WERI-Rb-1 (cell line): Measurements from ENCODE around the gene TOP2A.
A peak's percentile ranks its signal among the peaks of the same experiment; 100 is the strongest.
"Not testable (repeated sequence)": the region's sequence is repeated elsewhere in the genome, so short reads cannot be mapped to it uniquely, and the experiment has no call there.

Experiments used
- DNase-seq: peaks from one replicate; pipeline ENCODE4 v3.0.0-alpha.2; 2020
- H3K27ac ChIP-seq: fragments of 250-450 bp; sonication (Bioruptor Pico); 2 replicates; pipeline ENCODE4 v1.5.1; 2020; ENCODE audit warnings: mild to moderate bottlenecking, moderate library complexity
- H3K27me3 ChIP-seq: fragments of 250-450 bp; sonication (Bioruptor Pico); 2 replicates; pipeline ENCODE4 v1.5.1; 2021; ENCODE audit warnings: mild to moderate bottlenecking, low read depth, moderate library complexity; ENCODE audit not compliant: insufficient read depth, severe bottlenecking
- H3K36me3 ChIP-seq: fragments of 250-450 bp; sonication (Bioruptor Pico); 2 replicates; pipeline ENCODE4 v1.5.1; 2020; ENCODE audit warnings: mild to moderate bottlenecking, moderate library complexity
- H3K4me3 ChIP-seq: 2 replicates; pipeline ENCODE4 v1.5.1; 2011; ENCODE audit warnings: low read depth, mild to moderate bottlenecking, control low read depth, low read length
- H3K9me3 ChIP-seq: fragments of 250-450 bp; sonication (Bioruptor Pico); 2 replicates; pipeline ENCODE4 v1.5.1; 2021; ENCODE audit warnings: mild to moderate bottlenecking, moderate library complexity; ENCODE audit not compliant: severe bottlenecking
- CTCF ChIP-seq: IDR thresholded peaks from 2 replicates; pipeline ENCODE4 v1.5.1; 2011; ENCODE audit warnings: low read depth, mild to moderate bottlenecking, control low read depth, inconsistent platforms, low read length

Gene TOP2A

GRCh38 chr17:40382251-40382650 is 35.4 kb downstream of the TOP2A start:
- Histone ChIP-seq H3K36me3 (peaks cover 19% of the 10 kb centered on the region), H3K27ac (no peak overlapping the region)
- no peak for TF ChIP-seq CTCF

GRCh38 chr17:40378966-40379365 is 38.7 kb downstream of the TOP2A start:
- Histone ChIP-seq H3K36me3 (no peaks in the 10 kb centered on the region), H3K27ac (no peak overlapping the region), H3K27me3 (no peaks in the 10 kb centered on the region), H3K9me3 (peaks cover 4% of the 10 kb centered on the region), H3K4me3 (no peak overlapping the region)
- no peak for DNase-seq
- no peak for TF ChIP-seq CTCF

More at GRCh38 chr17:40382251-40382650, 35.4 kb downstream of the TOP2A start:
- H3K4me3 ChIP-seq, result no peak overlapping the region
- no peak for DNase-seq
- no peaks in the 10 kb centered on the region for H3K9me3 ChIP-seq
- H3K27me3 ChIP-seq, result no peaks in the 10 kb centered on the region

GRCh38 chr17:40377832-40378231 is 39.9 kb downstream of the TOP2A start:
- H3K36me3 ChIP-seq, result no peaks in the 10 kb centered on the region
- no peak overlapping the region for H3K4me3 ChIP-seq
- no peaks in the 10 kb centered on the region for H3K27me3 ChIP-seq
- no peak for TF ChIP-seq CTCF
- peaks cover 7% of the 10 kb centered on the region for H3K9me3 ChIP-seq
- H3K27ac ChIP-seq, result no peak overlapping the region
- DNase-seq, result no peak

GRCh38 chr17:40376541-40376940 is 41.2 kb downstream of the TOP2A start:
- H3K27ac ChIP-seq, result not testable (repeated sequence)

GRCh38 chr17:40375786-40376185 is 41.9 kb downstream of the TOP2A start:
- not testable (repeated sequence) for H3K27me3 ChIP-seq, H3K36me3 ChIP-seq, H3K4me3 ChIP-seq, H3K27ac ChIP-seq
- peak; percentile 4 for DNase-seq
- H3K9me3 ChIP-seq, result peaks cover 17% of the 10 kb centered on the region

More at GRCh38 chr17:40376541-40376940, 41.2 kb downstream of the TOP2A start:
- not testable (repeated sequence) for H3K36me3 ChIP-seq, H3K4me3 ChIP-seq, H3K27me3 ChIP-seq
- DNase-seq, result peak; percentile 9
- peaks cover 15% of the 10 kb centered on the region for H3K9me3 ChIP-seq

- Histone ChIP-seq H3K4me3 (no peak overlapping the region), H3K36me3 (no peaks in the 10 kb centered on the region), H3K27me3 (no peaks in the 10 kb centered on the region), H3K27ac (no peak overlapping the region), H3K9me3 (peaks cover 20% of the 10 kb centered on the region)
- TF ChIP-seq CTCF, result no peak
- DNase-seq, result peak; percentile 8
Measured at GRCh38 chr17:40374821-40375498, 42.7 kb downstream of the TOP2A start.

- H3K9me3 ChIP-seq, result peaks cover 20% of the 10 kb centered on the region
- peak; percentile 6 for DNase-seq
Measured at GRCh38 chr17:40373999-40374398, 43.7 kb downstream of the TOP2A start.

More at GRCh38 chr17:40373999-40374398, 43.7 kb downstream of the TOP2A start:
- Histone ChIP-seq H3K36me3 (no peaks in the 10 kb centered on the region), H3K27ac (no peak overlapping the region), H3K4me3 (no peak overlapping the region), H3K27me3 (no peaks in the 10 kb centered on the region)
- no peak for TF ChIP-seq CTCF
